Muscle layer of duodenum (tissue), 2 donors: ENCODE measurements around the gene ASXL1.
A peak's percentile ranks its signal among the peaks of the same experiment; 100 is the strongest.

Experiments used
- H3K27ac ChIP-seq: one replicate; pipeline ENCODE4 v1.7.0; 2013; ENCODE audit warnings: mild to moderate bottlenecking, low read length
- H3K27me3 ChIP-seq: one replicate; pipeline ENCODE4 v1.7.0; 2013; ENCODE audit warnings: low read depth, mild to moderate bottlenecking, control low read depth, low read length
- H3K36me3 ChIP-seq, 2 donors: one replicate each; pipeline ENCODE4 v1.7.0; 2013; ENCODE audit warnings: low read length in 2 of 2, control low read depth in 1 of 2, mild to moderate bottlenecking in 1 of 2; ENCODE audit not compliant: insufficient read depth in 2 of 2, control insufficient read depth in 1 of 2
- H3K4me1 ChIP-seq, 2 donors: one replicate each; pipeline ENCODE4 v1.7.0; 2013; ENCODE audit warnings: low read length in 2 of 2, mild to moderate bottlenecking in 2 of 2, control low read depth in 1 of 2, moderate library complexity in 1 of 2; ENCODE audit not compliant: insufficient read depth in 2 of 2, control insufficient read depth in 1 of 2
- H3K4me3 ChIP-seq, 2 donors: one replicate each; pipeline ENCODE4 v1.7.0; 2013; ENCODE audit warnings: low read length in 2 of 2, low read depth in 1 of 2, mild to moderate bottlenecking in 1 of 2
- H3K9me3 ChIP-seq, 2 donors: one replicate each; pipeline ENCODE4 v1.7.0; 2013; ENCODE audit warnings: low read length in 2 of 2, control low read depth in 1 of 2, mild to moderate bottlenecking in 1 of 2; ENCODE audit not compliant: control insufficient read depth in 1 of 2
- donor health status: healthy.

The ASXL1 gene

GRCh38 chr20:32451340-32451681, 93.2 kb downstream of the ASXL1 start:
- no peaks in the 10 kb centered on the region for H3K27me3 ChIP-seq
- H3K27ac ChIP-seq, result no peak overlapping the region
- no peaks in the 10 kb centered on the region for H3K9me3 ChIP-seq
- H3K4me3 ChIP-seq, result no peak overlapping the region
- peaks cover 40 to 61% of the 10 kb centered on the region in 2 donors for H3K36me3 ChIP-seq
- H3K4me1 ChIP-seq, result peaks cover 0 to 32% of the 10 kb centered on the region in 2 donors

- Histone ChIP-seq H3K27ac (no peak overlapping the region), H3K4me3 (no peak overlapping the region), H3K27me3 (no peaks in the 10 kb centered on the region), H3K4me1 (peaks cover 0 to 38% of the 10 kb centered on the region in 2 donors), H3K36me3 (peaks cover 37 to 55% of the 10 kb centered on the region in 2 donors), H3K9me3 (no peaks in the 10 kb centered on the region)
Measured at GRCh38 chr20:32451682-32452461, 93.7 kb downstream of the ASXL1 start.

GRCh38 chr20:32452776-32453466, 94.8 kb downstream of the ASXL1 start:
- Histone ChIP-seq H3K4me1 (peaks cover 0 to 41% of the 10 kb centered on the region in 2 donors), H3K4me3 (no peak overlapping the region), H3K27ac (no peak overlapping the region), H3K36me3 (peaks cover 32 to 47% of the 10 kb centered on the region in 2 donors), H3K9me3 (no peaks in the 10 kb centered on the region), H3K27me3 (no peaks in the 10 kb centered on the region)

- Histone ChIP-seq H3K27ac (no peak overlapping the region), H3K36me3 (peaks cover 32 to 47% of the 10 kb centered on the region in 2 donors), H3K27me3 (no peaks in the 10 kb centered on the region), H3K4me1 (peaks cover 0 to 41% of the 10 kb centered on the region in 2 donors), H3K4me3 (no peak overlapping the region), H3K9me3 (no peaks in the 10 kb centered on the region)
Measured at GRCh38 chr20:32453467-32454163, 95.5 kb downstream of the ASXL1 start.

- Histone ChIP-seq H3K27me3 (no peaks in the 10 kb centered on the region), H3K4me1 (peaks cover 0 to 33% of the 10 kb centered on the region in 2 donors), H3K9me3 (no peaks in the 10 kb centered on the region), H3K36me3 (peaks cover 32 to 47% of the 10 kb centered on the region in 2 donors), H3K27ac (no peak overlapping the region), H3K4me3 (no peak overlapping the region)
Measured at GRCh38 chr20:32454164-32455145, 96.3 kb downstream of the ASXL1 start.

GRCh38 chr20:32455171-32455900, 97.2 kb downstream of the ASXL1 start:
- Histone ChIP-seq H3K36me3 (peaks cover 28 to 47% of the 10 kb centered on the region in 2 donors), H3K27me3 (no peaks in the 10 kb centered on the region), H3K4me3 (no peak overlapping the region), H3K27ac (no peak overlapping the region), H3K4me1 (peaks cover 0 to 27% of the 10 kb centered on the region in 2 donors), H3K9me3 (no peaks in the 10 kb centered on the region)

- peaks cover 0 to 22% of the 10 kb centered on the region in 2 donors for H3K4me1 ChIP-seq
- peaks cover 26 to 42% of the 10 kb centered on the region in 2 donors for H3K36me3 ChIP-seq
- no peaks in the 10 kb centered on the region for H3K27me3 ChIP-seq
Measured at GRCh38 chr20:32455901-32456701, 98.0 kb downstream of the ASXL1 start.

GRCh38 chr20:32456869-32457478, 98.8 kb downstream of the ASXL1 start:
- Histone ChIP-seq H3K9me3 (no peaks in the 10 kb centered on the region), H3K4me3 (peak overlapping the region in 1 of 2 donors; percentile 61), H3K27me3 (no peaks in the 10 kb centered on the region), H3K27ac (no peak overlapping the region), H3K4me1 (peaks cover 0 to 22% of the 10 kb centered on the region in 2 donors), H3K36me3 (peaks cover 18 to 33% of the 10 kb centered on the region in 2 donors)

More at GRCh38 chr20:32455901-32456701, 98.0 kb downstream of the ASXL1 start:
- no peak overlapping the region for H3K4me3 ChIP-seq
- H3K9me3 ChIP-seq, result no peaks in the 10 kb centered on the region
- no peak overlapping the region for H3K27ac ChIP-seq

- Histone ChIP-seq H3K9me3 (no peaks in the 10 kb centered on the region), H3K27me3 (no peaks in the 10 kb centered on the region), H3K36me3 (peaks cover 15 to 27% of the 10 kb centered on the region in 2 donors), H3K4me3 (peak overlapping the region in 1 of 2 donors; percentile 61), H3K27ac (no peak overlapping the region), H3K4me1 (peaks cover 0 to 22% of the 10 kb centered on the region in 2 donors)
Measured at GRCh38 chr20:32457479-32457986, 99.4 kb downstream of the ASXL1 start.
